ENCODE results near the gene FBXO36.

- TF ChIP-seq CTCF (IDR thresholded peaks at IDR 0.05) (no peak), POLR2A (IDR thresholded peaks at IDR 0.05) (no peak)
These were observed at the start of gene FBXO36 for GRCh38 chr2:229922449-229923386.
